Measurements from ENCODE around the gene MINPP1.

The MINPP1 gene

DNA sequence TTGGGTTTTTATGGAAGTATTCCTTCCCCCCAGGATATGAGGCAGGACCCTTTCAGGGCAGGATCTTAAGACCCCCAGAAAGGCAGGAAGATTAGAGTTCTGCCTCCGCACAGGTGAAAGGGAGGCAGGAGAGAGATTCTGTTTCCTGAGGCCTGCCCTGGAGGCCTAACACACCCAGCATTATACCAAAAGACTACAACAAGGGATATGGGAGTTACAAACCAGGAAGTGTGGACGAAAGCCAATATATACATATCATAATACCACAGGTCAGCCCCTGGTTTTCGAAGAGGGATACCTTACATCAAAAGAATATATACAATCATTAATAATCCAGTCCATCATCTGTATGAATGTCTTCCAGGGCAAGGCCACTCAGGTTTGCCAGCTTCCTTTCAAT is 14.2 kb downstream of the MINPP1 start:
- no peak for TF ChIP-seq CTCF (IDR thresholded peaks at IDR 0.05)
- H3K36me3 ChIP-seq: no peaks in the 10 kb centered on the region
- H3K4me1 ChIP-seq (ENCODE audit: control insufficient read depth in 1 of 2, insufficient read depth in 1 of 2, low read depth in 1 of 2, low read length in 1 of 2): no peaks in the 10 kb centered on the region
- no peak overlapping the region for H3K4me3 ChIP-seq (ENCODE audit: low read depth in 1 of 2, low read length in 1 of 2)
- no peaks in the 10 kb centered on the region for H3K27me3 ChIP-seq
- H3K9me3 ChIP-seq: no peaks in the 10 kb centered on the region
- no peak overlapping the region for H3K27ac ChIP-seq

GRCh38 chr10:87519582-87519981 is 14.9 kb downstream of the MINPP1 start:
- no peaks in the 10 kb centered on the region for H3K36me3 ChIP-seq
- TF ChIP-seq CTCF (IDR thresholded peaks at IDR 0.05): no peak
- no peak overlapping the region for H3K4me3 ChIP-seq (ENCODE audit: low read depth in 1 of 2, low read length in 1 of 2)
- H3K27me3 ChIP-seq: no peaks in the 10 kb centered on the region
- no peaks in the 10 kb centered on the region for H3K9me3 ChIP-seq
- no peaks in the 10 kb centered on the region for H3K4me1 ChIP-seq (ENCODE audit: control insufficient read depth in 1 of 2, insufficient read depth in 1 of 2, low read depth in 1 of 2, low read length in 1 of 2)
- H3K27ac ChIP-seq: no peak overlapping the region

- Histone ChIP-seq H3K27ac (no peak overlapping the region), H3K9me3 (no peaks in the 10 kb centered on the region), H3K27me3 (no peaks in the 10 kb centered on the region), H3K4me1 (ENCODE audit: control insufficient read depth in 1 of 2, insufficient read depth in 1 of 2, low read depth in 1 of 2, low read length in 1 of 2) (no peaks in the 10 kb centered on the region), H3K36me3 (no peaks in the 10 kb centered on the region), H3K4me3 (ENCODE audit: low read depth in 1 of 2, low read length in 1 of 2) (no peak overlapping the region)
- no peak for TF ChIP-seq CTCF (IDR thresholded peaks at IDR 0.05)
Observed at GRCh38 chr10:87523731-87524130, 19.0 kb downstream of the MINPP1 start.

GRCh38 chr10:87524296-87524695 is 19.6 kb downstream of the MINPP1 start:
- no peaks in the 10 kb centered on the region for H3K27me3 ChIP-seq

DNA sequence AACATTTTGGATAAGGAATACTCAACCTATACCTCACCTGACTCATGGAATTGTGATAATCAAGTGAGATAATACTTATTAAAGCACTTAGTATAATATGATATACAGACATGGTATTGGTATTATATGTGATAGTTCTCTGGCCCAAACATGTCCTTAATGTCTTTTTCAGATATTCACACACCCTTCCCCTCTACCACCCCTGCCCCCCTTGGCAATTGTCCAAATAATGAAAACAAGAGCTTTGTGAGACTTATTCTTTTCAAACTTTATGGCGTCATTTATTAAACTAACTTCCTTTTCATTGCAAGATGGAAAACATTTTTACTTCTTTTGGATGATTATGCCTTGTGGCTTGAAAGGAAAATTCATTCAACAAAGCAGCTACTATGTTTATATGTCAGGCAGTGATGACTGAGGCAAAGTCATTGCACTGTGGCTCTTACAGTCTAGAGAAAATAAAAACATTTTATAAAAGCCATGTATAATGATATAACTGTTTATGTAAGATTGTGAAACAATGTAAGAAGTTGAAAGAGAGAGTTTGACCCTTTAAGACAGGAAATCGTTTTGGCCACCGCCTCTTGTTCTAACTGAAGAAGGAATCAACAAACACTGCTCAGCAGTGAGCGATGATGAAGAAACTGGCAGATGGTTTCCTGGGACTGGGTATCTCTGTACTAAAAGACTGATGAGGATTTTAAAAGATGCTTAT is 27.4 kb downstream of the MINPP1 start:
- TF ChIP-seq CTCF (IDR thresholded peaks at IDR 0.05): no peak
- Histone ChIP-seq H3K27me3 (no peaks in the 10 kb centered on the region), H3K4me3 (ENCODE audit: low read depth in 1 of 2, low read length in 1 of 2) (no peak overlapping the region), H3K9me3 (no peaks in the 10 kb centered on the region), H3K4me1 (ENCODE audit: control insufficient read depth in 1 of 2, insufficient read depth in 1 of 2, low read depth in 1 of 2, low read length in 1 of 2) (no peaks in the 10 kb centered on the region), H3K36me3 (no peaks in the 10 kb centered on the region), H3K27ac (no peak overlapping the region)

More at GRCh38 chr10:87524296-87524695, 19.6 kb downstream of the MINPP1 start:
- no peak overlapping the region for H3K4me3 ChIP-seq (ENCODE audit: low read depth in 1 of 2, low read length in 1 of 2)
- no peak for TF ChIP-seq CTCF (IDR thresholded peaks at IDR 0.05)
- H3K27ac ChIP-seq: no peak overlapping the region
- no peaks in the 10 kb centered on the region for H3K4me1 ChIP-seq (ENCODE audit: control insufficient read depth in 1 of 2, insufficient read depth in 1 of 2, low read depth in 1 of 2, low read length in 1 of 2)
- H3K9me3 ChIP-seq: no peaks in the 10 kb centered on the region
- no peaks in the 10 kb centered on the region for H3K36me3 ChIP-seq

Measured in neutrophil (primary cell).